HG03565 (cell line): ENCODE data around the gene ODR4.
"Not testable (repeated sequence)": the region's sequence is repeated elsewhere in the genome, so short reads cannot be mapped to it uniquely, and the experiment has no call there.

Experiments used
- ATAC-seq: cut with Tn5 transposase; IDR thresholded peaks from one replicate; pipeline ENCODE4 v1.9.1; 2021; ENCODE audit warnings: mild to moderate bottlenecking, moderate library complexity; ENCODE audit not compliant: unreplicated experiment

The ODR4 gene

DNA sequence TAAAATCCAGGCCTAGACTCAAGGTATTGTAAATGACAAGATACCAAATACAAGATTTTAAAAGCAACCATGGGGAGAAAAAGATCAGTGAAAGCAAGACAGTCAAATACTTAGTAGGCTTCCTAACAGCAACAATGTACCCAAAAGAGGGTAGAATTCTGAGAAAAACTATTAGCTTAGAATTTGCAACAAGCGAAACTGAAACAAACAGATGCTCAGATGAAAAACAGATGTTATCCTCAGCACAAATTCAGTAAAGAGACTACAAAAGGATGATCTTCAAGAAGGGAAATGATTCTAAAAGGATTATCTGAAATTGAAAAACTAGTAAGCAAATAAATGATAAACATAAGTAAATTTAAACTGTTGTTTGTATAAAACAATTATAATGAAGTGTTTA, 45.3 kb downstream of the ODR4 start:
- peak; percentile 83 for ATAC-seq

DNA sequence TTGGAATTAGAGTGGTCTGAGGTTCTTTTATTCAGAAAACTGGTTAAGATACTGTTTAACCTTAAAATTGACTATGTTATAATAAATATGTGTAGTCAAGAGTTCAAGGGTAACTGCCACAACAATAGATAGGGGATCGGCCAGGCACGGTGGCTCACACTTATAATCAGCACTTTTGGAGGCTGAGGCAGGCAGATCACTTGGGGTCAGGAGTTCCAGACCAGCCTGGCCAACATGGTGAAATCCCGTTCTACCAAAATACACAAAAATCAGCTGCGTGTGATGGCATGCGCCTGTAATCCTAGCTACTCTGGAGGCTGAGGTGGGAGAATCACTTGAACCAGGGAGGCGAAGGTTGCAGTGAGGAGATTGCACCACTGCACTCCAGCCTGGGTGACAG, 45.8 kb downstream of the ODR4 start:
- ATAC-seq: no peak

DNA sequence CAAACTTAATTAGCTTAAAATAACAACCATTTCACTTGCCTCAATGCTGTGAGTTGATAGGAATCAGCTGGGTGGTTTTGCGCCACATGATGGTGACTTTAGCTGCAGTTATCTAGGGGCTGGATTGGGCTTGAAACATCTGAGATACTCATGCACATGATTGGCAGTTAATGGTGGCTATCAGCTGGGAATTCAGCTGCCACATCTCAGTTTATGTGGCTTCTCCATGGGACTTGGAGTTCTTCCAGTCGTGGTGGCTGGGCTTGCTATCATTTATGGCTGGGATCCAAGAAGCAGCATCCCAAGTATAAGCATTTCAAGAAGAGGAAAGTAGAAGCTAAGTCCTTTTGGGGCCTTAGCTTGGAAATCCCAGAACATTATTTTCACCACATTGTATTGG, 48.9 kb downstream of the ODR4 start:
- no peak for ATAC-seq

DNA sequence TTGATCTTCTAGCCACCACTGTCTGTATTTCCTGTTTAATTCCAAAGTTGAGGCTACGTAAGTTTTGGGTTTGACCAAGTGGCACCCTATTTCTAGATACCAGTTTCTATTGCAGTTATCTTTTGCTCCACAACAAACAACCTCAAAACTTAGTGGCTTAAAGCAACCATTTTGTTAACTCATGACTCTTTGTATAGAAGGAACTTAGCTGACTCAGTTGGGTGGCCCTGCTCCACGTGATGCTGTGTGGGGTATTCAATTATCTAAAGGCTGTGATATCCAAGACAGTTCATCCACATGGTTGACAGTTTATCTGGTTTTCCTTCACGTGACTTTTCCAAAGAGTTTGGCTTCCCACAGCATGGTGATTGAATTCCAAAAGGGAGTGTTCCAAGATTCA, 50.5 kb downstream of the ODR4 start:
- ATAC-seq: no peak

DNA sequence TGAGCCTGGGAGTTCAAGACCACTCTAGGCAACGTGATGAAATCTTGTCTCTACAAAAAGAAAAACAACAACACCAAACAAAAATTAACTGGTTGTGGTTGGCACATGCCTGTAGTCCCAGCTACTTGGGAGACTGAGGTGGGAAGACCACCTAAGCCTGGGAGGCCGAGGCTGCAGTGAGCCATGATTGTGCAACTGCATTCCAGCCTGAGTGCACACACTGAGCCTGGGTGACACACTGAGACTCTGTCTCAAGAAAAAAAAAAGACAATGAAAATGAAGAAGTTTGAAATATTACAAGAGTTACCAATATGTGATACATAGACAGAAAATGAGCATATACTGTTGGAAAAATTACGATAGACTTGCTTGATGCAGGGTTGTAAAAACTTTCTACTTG, 53.4 kb downstream of the ODR4 start:
- no peak for ATAC-seq

DNA sequence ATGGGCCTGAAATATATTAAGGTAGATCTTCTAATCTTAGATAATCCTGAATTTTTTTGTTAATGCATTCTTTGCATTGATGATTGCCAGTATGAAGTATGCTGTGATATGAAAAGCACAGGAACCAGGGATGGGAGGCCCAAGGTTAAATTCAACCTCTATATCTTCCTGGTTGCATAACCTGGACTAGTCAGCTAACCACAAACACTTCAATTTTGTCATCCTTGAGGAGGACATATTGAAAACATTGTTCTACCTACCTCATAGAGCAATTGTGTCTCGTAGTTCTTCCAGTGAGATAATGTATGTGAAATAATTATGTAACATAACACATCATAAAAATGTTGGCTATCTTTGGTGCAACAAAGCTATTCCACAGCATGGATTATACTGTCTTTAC, 59.7 kb downstream of the ODR4 start:
- no peak for ATAC-seq

DNA sequence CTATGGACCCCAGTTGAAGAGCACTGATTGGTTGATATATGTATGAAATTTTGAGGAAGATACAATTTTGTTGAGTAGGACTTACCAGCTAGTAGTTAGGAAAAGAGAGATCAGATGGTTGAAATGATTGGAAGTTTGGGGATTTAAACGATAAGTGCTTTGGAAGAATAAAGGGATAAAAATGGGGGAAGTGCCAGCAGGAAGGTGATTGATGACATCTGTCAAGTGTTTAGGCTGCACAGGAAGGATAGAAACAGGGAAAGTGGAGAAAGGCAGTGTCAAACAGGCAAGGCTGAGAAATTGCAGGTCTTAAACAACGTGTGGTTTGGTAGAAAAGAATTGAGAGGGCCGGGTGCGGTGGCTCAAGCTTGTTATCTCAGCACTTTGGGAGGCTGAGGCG, 62.9 kb downstream of the ODR4 start:
- ATAC-seq: no peak

DNA sequence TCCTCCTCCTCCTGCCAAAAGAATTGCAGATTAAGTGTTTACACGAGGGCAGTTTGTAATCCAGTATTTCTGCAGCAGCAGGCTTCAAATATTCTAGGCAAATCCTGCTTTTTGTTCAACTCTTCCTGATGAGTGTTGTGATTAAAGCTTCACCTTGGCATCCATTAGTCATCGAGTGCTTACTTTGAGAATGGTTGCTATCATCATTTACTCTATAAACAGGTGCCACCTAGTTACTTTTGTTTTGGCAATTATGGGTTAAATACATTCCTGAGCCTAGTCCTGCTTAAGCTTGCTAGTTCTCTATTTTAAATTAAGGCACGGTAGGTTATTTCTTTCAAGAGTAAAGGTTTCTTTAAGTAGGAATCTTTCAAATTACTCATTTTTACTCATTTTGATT, 64.9 kb downstream of the ODR4 start:
- no peak for ATAC-seq

DNA sequence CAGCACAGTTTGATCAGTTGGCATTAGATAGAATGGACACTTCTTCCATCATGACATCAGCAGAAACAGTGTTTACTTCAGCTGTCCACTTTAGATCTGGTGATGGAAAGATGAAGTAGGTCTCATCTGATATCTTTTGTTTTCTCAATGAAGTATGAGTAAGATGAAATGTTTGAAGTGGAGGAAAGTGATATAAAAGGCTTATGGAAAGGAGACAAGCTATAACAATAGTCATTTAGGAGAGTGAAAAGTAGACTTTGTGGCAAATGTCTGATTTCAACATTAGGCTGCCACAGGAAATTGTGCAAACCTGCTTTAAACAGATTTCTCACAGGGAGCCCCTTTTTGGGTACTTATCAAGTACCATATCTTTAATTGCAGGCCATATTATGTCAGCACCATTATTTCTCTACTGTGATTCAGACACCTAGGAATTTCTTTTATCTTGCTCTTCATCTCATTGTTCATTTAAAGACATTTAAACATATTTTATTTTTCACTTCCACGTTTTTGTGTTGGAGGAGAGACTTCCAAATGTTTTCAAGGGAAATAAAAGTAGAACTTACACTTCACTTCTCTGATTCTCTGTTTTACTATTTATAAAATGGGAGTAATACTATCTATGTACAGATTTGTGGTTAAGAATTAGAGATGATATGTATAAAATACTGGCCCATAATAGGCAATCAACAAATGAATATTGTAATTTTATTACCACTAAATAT, 67.2 kb downstream of the ODR4 start:
- no peak for ATAC-seq

DNA sequence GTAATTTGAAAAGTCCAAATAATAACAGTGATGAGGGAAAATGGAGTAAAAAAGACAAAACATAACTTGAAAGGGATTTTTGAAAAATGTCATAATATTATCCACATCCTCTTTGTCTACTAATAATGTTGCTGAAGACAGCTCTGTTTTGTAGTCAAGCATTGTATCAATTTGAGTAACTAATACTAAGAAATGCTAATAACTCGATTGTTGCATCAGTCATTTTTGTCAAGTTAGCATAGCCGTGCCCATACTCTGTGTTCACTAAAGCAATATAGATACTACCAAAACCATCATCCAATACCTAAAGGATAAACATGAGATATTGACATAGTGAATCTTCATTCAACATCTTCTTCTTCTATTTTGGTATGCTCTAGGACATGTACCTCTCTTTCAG, 68.0 kb downstream of the ODR4 start:
- ATAC-seq: peak; percentile 44

DNA sequence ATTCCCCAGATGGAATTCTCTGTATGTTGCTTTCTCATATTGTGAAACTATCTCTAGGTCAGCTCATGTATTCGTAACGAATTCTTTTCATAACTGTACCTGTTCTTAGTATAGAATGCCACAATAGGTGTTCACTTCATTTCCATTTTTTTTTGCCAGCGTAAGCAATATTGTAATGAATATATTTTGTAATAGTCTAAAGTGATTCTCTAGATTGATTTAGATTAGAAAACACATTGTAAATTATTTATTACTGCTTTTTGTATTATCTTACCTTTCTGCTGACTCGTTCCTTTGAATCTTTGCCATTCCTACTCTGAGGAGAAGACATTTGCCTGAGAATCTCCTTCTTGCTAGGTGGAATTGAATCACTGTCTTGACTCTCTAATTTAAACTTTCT, 70.5 kb downstream of the ODR4 start:
- ATAC-seq: no peak

DNA sequence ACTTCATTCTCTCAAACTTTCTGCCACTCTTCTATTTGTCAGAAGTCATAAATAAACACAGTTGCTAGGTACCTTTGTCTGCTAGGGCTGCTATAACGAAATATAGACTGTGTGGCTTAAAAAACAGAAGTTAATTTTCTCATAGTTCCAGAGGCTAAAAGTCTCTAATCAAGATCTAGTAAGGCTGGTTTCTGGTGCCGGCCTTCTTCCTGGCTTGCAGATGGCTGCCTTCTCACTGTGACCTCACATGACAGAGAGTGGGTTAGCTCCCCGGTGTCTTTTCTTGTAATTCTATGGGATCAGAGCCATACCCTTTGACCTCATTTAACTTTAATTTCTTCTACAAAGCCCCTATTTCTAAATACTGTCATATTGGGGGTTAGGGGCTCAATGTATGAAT, 79.3 kb downstream of the ODR4 start:
- ATAC-seq: no peak

DNA sequence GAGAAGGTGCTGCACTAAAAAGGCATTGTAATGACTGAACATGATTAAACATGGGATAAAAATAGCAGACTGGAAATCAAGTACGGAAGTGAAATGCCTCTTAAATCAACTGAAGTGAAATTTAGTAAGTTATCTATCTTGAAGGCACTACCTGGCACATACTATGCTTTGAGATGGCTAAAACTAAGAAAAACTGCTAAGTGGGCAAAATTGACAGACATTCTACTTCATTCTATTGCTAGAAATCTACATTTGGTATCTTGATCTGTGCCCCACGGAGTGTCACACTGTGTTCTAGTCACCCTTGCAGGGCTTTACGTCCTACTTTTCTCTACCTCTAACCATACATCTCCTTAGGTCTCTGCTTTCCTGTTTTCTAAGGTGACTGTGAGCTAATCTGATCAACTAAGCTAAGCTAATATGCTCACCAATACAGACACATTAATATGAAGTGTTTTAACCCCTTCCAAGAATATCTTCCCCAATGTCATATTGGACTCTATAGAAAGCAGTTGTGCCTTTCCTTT, 81.2 kb downstream of the ODR4 start:
- no peak for ATAC-seq

DNA sequence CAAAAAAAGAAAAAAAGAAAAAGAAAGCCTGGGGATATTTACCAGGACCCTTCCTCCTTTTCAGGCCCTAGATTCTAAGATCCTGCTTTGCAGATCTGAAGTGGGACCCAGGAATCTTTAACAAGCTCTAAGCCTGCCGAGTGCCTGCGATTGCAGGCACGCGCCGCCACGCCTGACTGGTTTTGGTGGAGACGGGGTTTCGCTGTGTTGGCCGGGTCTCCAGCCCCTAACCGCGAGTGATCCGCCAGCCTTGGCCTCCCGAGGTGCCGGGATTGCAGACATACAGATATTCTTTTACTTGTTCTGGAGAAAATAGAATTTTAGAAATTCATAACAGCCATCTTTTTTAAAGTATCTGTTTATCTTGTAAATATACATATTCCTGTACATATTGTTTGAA, 83.5 kb downstream of the ODR4 start:
- not testable (repeated sequence) for ATAC-seq

DNA sequence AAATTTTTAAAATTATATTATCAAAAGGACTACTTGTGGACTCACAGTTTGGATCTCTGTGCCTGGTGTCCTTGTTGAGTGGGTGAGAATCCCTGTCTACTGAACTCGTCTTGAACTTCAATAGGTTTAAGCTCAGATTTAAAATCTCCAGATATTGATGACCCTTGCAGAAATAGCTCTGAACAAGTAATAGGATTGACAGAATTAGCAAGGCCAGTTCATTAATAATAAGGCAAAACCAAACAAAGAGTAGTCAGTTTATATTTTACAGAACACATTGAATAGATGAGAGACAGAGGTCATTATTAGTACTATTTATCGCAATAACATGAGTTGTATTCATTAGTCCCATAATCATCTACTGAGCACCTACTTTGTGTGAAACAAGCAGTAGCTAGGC, 85.4 kb downstream of the ODR4 start, which contains the start of gene PDC:
Gene PDC, minus strand, starts transcription at position 101 of the 400 bp plus-strand sequence. CDS start 11,655 bp downstream, outside the sequence.
- no peak for ATAC-seq

DNA sequence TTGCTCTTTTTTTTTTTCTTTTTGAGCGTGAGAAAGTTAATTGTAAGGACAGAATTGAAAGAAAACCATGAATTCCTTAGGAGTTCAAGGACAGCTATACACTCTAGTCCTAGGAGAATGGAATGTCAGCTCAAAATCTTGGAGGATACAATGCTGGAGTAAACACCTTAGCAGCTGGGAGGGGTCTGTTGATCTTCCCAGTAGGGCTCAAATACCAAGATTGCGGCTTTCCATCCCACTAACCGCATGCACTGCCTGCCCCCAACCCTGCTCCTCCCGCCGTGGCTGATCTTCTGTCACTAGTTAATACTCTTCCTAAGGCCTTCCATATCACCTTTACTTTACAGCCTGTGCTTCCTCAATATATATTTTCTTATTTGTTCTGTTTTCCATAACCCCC, 87.9 kb downstream of the ODR4 start:
- ATAC-seq: no peak

DNA sequence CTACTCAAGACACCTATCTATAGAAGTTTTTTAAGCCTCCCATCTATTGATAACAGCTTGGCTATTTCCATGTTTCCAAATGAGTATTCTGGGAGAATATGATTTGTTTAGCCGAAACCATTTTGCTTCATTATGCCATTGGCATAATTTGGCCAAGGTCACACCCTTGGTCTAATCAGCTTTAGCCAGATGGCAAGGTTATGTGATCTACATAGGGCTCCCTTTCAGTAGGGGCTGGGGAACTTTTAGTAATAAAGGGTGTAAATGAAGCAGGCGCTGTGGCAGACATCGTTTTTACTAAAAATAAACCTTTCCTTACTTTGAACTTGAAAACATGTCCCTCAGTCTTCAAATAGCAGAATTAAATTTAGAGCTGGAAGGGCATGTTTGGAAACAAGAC, 88.3 kb downstream of the ODR4 start:
- no peak for ATAC-seq

DNA sequence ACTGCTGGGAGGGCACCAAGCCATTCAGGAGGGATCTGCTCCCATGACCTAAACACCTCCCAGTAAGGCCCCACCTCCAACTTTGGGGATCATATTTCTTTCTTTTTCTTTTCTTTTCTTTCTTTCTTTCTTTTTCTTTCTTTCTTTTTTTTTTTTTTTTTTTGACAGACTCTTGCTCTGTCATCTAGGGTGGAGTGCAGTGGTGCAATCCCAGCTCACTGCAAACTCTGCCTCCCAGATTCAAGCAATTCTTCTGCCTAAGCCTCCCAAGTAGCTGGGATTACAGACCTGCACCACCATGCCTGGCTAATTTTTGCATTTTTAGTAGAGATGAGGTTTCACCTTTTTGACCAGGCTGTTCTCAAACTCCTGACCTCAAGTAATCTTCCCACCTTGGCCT, 89.9 kb downstream of the ODR4 start:
- ATAC-seq: not testable (repeated sequence)

DNA sequence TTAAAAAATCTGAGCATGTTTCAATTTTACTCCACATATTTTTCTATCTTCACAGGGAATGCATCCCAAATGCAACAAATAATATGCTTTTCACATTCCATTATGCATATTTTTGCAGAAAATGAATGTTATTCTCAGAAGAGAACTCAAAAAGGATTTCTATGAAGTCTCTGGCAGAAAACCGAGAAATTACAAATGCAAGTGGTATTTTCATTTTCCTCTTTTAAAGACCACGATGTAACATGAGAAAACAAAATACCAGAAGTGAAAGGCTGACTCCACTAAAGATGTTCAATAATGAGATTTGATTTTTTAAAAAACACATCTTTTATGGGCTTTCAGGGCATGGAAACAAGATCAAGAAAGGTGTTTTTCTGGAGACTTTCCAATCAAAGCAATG, 90.3 kb downstream of the ODR4 start:
- no peak for ATAC-seq
